HG02938 (cell line): ENCODE data around the gene DENND4A.
"Not testable (repeated sequence)": the region's sequence is repeated elsewhere in the genome, so short reads cannot be mapped to it uniquely, and the experiment has no call there.

Experiments
- ATAC-seq: cut with Tn5 transposase; IDR thresholded peaks from one replicate; pipeline ENCODE4 v1.9.1; 2021; ENCODE audit warnings: mild to moderate bottlenecking, moderate library complexity; ENCODE audit not compliant: unreplicated experiment

Gene DENND4A

DNA sequence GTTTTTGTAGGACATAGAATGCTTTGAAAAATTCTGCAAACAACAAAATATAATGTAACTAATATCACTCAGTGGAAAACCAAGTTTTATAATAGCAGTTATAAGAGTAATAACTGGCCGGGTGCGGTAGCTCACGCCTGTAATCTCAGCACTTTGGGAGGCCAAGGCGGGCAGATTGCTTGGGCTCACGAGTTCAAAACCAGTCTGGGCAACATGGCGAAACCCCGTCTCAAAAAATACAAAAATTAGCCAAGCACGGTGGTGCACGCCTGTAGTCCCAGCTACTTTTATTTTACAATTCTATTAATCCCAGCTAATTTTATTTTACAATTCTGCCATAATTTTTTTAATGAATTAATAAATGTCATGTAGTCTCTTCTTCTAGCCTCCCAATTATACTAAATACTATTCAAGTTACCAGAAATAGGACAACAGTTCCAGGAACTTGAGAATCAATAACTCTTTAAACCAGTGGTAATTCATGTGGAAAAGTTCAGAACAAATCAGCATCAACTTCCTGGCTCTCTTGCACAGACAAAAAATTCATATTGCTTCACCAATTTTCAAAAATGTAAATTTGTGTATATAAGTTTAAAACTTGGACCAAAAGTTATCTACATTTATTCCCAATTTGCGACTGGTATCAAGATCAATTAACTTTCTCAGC is 2.2 kb downstream of the DENND4A start:
- no peak for ATAC-seq

DNA sequence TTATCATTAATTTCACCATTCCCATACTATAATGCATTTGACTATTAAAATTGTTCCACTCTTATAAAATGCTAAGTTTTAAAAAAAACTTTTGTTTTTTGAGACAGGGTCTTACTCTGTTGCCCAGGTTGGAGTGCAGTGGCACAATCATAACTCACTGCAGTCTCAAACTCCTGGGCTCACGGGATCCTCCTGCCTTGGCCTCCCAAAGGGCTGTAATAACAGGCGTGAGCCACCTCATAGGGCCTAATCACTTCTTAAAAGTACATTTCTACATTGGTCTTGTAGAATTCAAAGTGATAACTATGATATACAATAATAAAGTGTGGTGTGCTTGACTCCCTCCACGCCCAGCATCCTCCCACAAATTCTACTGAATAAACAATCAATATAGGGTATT is 3.0 kb downstream of the DENND4A start:
- ATAC-seq = no peak

DNA sequence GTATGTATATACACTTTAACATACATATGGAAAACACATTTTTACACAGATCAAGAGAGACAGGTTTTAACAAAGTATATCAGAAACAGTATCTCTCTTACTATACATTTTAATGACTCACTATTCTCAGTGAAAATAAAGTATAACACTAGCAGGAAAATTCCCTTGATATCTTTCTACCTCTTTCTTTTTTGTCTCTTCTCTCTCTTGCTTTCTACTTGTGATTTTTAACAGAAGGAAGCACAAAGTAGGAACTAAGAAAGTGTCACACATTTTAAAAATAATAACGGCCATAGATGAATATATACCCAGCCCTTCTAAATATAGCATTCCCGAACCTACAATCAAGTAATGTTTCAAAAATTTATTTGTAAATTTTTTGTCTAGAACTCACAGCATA is 4.8 kb downstream of the DENND4A start:
- ATAC-seq = no peak

DNA sequence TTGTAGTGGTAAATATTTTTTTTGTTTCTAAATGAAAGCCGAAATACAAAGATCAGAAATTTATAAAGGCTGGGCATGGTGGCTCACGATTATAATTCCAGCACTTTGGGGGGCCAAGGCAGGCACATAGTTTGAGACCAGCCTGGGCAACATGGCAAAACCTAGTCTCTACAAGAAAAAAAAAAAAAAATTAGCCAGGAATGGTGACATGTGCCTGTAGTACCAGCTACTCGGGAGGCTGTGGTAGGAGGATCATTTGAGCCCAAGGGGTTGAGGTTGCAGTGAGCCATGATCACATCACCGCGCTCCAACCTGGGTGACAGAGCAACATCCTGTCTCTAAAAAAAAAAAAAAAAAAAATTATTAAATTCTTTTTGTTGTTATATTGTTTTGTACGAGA is 6.9 kb downstream of the DENND4A start:
- ATAC-seq = no peak

DNA sequence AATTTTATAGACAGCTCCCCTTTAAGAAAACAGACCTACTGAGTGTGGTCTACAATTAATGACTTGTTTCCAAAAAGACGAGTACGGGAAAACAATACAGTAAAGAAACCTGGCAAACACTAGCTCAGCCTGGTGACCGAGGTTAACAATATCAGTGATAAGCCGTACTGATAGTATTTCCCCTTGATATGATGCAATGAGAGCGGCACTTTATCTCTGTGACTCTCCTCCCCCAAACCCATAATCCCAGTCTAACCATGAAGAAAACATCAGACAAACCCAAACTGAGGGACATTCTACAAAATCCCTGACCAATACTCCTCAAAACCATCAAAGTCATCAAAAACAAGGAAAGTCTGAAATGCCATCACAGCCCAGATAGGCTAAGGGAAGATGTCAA is 8.2 kb downstream of the DENND4A start:
- no peak for ATAC-seq

DNA sequence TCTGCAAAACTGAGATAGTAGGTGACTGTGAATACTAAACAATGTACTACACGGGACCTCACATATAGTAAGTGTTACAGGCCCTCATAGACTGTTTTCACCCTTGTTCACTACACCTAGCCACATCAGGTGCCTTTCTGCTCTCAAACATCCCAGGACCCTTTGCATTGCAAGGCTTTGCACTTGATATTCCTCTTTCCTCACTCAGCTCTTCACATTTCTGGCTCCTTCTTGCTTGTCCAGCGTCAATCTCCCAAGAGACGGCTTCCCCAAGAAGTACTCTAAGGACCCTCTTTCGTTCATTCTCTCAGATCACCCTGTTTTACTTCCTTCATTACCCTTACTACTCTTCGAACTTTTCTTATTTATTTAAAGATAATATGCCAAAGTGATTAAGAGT is 10.0 kb downstream of the DENND4A start:
- no peak for ATAC-seq

DNA sequence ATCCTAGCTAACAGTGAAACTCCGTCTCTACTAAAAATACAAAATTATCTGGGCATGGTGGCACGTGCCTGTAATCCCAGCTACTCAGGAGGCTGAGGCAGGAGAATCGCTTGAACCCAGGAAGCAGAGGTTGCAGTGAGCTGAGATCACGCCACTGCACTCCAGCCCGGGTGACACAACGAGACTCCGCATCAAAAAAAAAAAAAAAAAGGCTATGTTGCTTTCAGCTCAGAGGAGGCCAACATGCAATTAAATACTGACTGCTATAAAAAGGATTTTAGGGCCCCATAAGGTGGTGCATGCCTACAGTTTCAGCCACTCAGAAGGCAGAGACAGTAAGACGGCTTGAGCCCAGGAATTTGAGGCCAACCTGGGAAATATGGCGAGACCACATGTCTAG is 13.4 kb downstream of the DENND4A start:
- not testable (repeated sequence) for ATAC-seq

DNA sequence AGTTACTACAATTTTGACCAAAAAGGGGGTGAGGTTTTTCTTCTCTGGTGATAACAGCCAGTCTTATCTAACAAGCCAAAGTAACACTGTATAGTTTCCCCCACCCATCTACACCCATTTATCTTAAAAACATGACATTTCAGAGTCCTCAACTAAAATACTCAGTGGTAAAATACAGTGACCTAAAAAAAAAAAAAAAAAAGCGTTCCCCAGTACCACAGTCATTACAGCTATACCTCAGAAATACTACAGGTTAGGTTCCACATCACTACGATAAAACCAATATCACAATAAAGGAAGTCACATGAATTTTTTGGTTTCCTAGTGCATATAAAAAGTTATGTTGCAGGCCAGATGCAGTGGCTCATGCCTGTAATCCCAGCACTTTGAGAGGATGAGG is 13.8 kb downstream of the DENND4A start:
- ATAC-seq = no peak

DNA sequence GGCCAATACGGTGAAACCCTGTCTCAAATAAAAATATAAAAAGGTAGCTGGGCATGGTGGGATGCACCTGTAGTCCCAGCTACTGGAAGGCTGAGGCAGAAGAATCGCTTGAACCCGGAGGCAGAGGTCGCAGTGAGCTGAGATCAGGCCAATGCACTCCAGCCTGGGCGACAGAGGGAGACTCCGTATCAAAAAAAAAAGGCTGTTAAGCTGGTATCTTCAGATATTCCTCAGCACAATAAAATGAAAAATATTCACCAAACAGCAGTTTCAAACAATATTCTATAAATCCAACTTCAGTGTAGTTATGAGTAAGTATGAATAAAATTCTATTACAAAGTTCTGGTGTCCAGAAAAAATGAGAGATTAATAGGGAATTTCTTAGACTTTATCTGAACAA is 14.2 kb downstream of the DENND4A start:
- ATAC-seq = no peak

DNA sequence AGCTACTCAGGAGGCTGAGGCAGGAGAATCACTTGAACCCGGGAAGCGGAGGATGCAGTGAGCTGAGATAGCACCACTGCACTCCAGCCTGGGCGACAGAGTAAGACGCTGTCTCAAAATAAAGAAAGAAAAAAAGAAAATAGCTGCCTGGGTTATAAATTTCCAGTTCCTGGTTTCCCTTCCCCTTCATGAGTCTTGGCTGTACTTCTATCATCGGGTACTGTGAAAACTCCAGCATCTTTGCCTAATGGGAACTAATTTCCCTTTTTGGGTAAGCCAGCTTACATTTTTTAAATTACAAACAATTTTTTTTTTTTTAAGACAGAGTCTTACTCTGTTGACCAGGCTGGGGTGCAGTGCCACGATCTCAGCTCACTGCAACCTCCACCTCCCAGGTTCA is 15.0 kb downstream of the DENND4A start:
- ATAC-seq = no peak

DNA sequence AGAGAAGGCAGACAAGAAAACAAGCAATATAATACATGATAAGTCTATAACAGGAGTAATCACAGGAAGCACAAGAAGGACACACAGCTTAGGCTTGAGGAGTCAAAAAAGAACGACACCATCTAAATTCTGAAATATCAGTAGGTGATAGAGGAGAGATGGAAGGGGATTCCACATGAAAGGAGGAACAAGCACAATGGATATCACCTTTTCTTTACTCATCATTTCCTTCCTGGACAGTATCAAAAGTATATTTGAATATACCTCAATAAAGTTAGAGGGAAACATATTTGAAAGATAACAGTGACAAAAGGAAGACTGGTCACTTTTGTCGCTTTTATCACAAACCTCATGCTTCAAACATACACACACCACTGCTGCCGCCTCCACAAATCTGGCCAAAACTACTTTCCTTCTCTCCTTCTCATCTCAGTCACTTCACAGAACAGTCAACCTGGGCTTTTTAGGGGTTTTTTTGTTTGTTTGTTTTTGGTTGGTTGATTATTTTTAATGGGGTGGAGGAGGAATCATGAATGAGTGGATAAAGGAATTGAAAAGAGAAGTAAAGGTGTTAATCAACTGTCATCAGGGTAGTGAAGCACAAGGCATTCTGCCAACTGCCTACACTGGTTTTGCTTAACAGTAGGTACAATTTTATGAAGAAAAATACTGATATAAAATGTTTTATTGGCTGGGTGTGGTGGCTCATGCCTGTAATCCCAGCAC is 18.5 kb downstream of the DENND4A start:
- peak; percentile 65 for ATAC-seq

DNA sequence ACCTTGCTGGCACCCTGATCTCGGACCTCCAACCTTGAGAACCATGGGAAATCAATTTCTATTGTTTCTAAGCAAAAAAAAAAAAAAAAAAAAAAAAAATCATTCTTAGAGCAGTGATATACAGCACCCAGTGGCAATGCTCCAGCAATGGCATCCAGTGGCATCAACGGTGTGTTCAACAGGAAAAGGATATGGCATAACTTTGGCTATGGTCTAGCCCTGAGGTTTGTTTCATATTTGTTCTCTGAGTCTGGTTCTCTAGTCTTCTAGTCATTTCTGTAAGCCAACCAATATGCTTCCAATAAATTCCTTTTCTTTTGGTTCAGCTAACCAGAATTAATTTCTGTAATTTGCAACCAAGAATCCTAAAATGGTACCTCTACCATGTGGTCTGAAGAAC is 19.2 kb downstream of the DENND4A start:
- ATAC-seq = no peak

DNA sequence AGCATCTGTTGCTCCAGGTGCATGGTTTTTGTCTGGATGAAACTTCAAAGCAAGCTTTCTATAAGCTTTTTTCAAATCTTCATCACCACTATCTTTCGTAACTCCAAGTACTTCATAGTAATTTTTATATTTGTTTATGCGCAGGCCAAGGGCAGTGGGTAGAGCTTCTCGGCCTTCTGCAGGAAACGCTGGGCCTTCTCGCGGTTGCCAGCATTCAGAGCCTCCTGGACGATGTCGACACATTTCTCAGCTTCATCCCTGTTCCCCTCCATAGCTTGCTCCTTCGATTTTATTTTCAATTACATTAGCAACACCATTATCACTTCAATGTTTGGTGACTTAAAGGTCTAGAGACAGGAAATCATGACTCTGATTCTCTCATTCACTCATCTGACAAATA is 20.2 kb downstream of the DENND4A start:
- ATAC-seq = no peak

DNA sequence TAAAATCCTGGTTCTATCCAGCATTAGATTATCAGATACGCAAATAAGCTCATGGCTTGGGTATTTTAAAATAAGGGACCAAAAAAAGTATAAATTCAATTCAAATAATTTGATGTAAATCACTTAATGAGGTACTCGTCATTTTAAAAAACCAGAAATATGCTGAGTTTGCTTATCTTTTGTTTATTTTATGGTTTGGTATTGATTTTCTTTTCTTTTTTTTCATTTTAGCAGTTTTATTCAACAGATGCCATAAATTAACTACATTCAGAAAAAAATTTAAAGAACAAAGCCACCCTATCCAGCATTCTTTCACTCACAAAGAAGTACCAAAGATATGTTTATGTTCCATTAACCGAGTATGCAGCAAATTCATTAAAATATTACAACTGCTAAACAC is 22.6 kb downstream of the DENND4A start:
- no peak for ATAC-seq

DNA sequence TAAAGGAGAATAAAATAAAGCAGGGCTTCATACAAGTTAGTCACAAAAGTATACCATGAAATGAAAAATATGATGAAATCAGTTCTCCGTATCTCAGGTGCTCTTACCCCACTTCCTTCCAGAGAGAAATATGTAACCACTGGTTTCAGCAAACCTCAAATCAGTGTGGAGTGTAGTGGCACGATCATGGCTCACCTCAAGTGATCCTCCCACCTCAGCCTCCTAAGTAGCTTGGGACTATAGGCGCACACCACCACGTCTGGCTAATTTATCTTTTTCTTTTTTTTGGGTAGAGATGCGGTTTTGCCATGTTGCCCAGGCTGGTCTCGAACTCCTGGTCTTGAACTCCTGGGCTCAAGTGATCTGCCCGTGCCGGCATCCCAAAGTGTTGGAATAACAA is 24.2 kb downstream of the DENND4A start:
- no peak for ATAC-seq

DNA sequence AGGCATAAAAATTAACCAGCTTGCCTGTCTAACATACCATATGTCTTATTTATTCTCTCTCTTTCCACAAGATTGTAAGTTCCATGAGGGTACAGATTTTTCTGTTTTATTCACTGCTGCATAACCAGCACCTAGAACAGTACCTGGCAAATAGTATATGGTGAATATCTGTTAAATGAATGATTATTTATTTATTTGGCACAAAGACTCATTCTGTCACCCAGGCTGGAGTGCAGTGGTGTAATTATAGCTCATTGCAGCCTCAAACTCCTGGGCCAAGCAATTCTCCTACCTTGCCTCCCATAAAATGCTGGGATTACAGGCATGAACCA is 24.9 kb downstream of the DENND4A start:
- no peak for ATAC-seq

DNA sequence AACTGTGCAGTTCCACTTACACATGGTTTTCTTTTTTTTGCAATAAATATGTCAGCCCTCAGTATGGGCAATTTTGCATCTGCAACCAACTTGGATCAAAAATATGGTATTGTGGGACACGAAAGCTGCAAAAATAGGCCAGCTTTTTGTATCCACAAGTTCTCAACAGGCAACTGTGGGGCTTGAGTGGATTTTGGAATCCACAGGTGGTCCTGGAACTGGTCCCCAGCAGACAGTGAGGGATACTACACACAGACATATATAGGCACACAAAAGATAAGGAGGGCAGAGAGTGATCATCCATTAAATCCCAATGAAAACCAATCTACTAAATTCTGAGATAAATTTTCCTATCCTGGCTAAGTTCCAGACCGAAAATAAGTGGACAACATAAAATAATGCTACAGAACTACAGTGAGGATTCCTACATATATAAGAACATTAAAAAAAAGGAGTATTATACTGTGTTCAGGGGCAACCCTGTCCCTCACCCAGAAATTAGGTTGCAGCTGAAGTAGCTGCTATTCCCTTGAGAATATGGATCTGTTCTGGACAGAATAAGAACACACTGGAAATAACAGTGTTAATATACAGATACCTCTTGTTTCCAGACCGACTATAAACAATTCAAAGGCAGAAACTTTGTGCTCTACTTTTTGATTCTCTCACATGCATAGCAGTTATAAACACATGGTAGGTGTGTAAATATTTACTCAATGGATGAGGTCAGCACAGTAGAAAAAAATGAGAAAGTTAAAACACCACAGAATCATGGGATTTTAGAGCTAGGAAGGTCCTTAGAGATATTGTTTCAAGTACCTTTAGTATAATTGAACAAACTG is 25.4 kb downstream of the DENND4A start:
- ATAC-seq = no peak

DNA sequence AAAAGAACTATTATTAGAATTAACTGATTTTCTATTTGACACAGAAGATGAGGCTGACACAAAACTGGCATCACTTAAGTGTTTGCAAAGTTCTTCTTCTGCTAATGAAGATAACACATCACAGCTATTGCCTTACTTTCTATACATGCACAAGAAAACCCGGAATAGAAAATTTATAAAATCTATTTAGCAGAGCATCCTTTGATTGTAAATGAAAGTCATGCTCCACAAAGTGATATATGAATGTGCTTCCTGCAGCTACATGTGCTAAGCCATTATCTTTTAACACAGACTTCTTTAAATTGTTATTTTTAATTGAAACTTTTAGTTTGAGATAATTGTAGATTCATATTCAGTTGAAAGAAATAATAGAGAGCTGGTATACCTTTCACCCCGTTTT is 27.0 kb downstream of the DENND4A start:
- ATAC-seq = no peak

DNA sequence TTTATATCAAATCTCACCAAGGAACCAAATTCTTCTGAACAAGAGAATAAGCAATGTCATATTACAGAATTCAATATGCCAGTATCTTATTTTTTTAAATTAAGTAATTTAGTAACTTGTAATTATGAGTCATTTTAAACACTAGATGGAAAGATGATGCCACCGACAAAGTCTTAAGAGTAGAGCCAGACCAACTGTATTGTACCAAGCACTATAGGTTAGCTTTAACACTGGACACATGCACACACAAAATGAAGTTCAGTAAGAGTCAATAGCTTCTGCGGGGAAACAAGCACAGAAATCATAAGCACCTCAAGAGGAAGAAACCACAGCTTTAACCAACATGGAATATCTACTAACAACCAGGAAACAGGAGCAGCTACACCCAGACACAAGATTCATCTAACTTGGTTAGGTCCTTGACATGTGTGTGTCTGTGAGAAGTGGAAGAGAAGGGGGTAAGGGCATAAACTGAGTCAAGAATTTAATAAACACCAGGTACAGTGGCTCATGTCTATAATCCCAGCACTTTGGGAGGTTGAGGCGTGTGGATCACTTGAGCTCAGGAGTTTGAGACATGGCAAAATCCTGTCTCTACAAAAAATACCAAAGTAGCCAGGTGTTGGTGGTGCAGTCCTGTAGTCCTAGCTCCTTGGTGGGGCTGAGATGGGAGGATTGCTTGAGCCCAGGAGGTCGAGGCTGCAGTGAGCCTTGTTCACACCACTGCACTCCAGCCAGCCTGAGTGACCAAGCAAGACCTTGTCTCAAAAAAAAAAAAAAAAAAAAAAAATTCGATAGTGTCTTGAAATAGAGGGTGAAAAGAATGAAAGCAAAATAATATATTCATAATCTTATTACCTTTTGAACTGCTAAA is 28.9 kb downstream of the DENND4A start:
- no peak for ATAC-seq

DNA sequence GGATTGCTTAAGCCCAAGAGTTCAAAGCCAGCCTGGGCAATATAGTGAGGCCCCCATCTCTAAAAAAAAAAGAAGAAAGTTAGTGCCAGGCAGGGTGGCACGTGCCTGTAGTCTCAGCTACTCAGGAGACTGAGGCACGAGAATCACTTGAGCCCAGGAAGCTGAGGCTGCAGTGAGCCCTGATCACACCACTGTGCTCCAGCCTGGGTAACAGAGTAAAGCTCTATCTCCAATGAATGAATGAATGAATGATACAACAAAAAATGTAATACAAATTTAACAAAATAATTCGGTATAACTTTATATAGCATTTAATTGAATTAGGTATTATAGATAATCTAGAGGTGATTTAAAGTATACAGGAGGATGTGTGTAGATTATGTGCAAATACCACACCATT is 29.7 kb downstream of the DENND4A start:
- ATAC-seq = no peak
